Mucosa of descending colon (tissue), 3 donors: ENCODE data around the gene PRDX4. TPM values are rescaled to one million over a fixed set of nuclear protein-coding genes. Genes with fewer than 3 reads are reported as not detected.

ENCODE experiments used
- ATAC-seq: fragments of 200-7000 bp; cut with Tn5 transposase; one replicate; pipeline ENCODE4 v1.9.1; 2020; ENCODE audit warnings: mild to moderate bottlenecking, moderate library complexity
- DNase-seq, 3 donors: peaks; one replicate each; pipeline ENCODE4 v3.0.0-alpha.2; 2020
- H3K36me3 ChIP-seq: fragments of 200-600 bp; one replicate; pipeline ENCODE4 v1.8.0; 2021; ENCODE audit warnings: low read depth, mild to moderate bottlenecking
- H3K4me1 ChIP-seq: fragments of 200-600 bp; one replicate; pipeline ENCODE4 v1.8.0; 2021; ENCODE audit warnings: low read depth, mild to moderate bottlenecking
- H3K4me3 ChIP-seq: fragments of 200-600 bp; one replicate; pipeline ENCODE4 v1.8.0; 2021; ENCODE audit warnings: mild to moderate bottlenecking
- H3K9me3 ChIP-seq: fragments of 200-600 bp; one replicate; pipeline ENCODE4 v1.8.0; 2021; ENCODE audit warnings: mild to moderate bottlenecking
- CTCF ChIP-seq: fragments of 200-600 bp; IDR thresholded peaks from one replicate; pipeline ENCODE4 v1.8.0; 2022; ENCODE audit warnings: antibody characterized with exemption, mild to moderate bottlenecking
- intact Hi-C, 2 donors: fragments of 100-400 bp; cut with DNase I in 1 of 2; cut with micrococcal nuclease in 1 of 2; formaldehyde crosslinking; loops; one replicate each; pipeline versions ENCODE4 v1.11.0 to v1.11.1; 2022; cut with DNase I, micrococcal nuclease
- total RNA-seq, 3 donors: library from RNA; stranded (reverse); fragmentation: NEBNext Ultra II Directional in 2 of 3; extraction: Animal tissue kit (Norgen Biotek cat#: 25700) in 2 of 3; gene quantifications; one replicate each; pipeline versions ENCODE4 v1.2.1 to v1.2.4, GENCODE V29; 2021 to 2023
- donor health status: DM: no; HTN: no; CAD: no; lungs with moderate emphysema.
- donor health status: DM: no; HTN: no; CAD: no.
- donor health status: DM: no; HTN: yes; CAD: no.

PRDX4 gene
- total RNA-seq, 3 donors from 2014 or later, result 23.4 to 58.5 (median 33.2) TPM

- intact Hi-C loops, result no loop called here
- Histone ChIP-seq H3K9me3 (no peaks in the 10 kb centered on the region), H3K36me3 (no peaks in the 10 kb centered on the region), H3K4me1 (no peaks in the 10 kb centered on the region), H3K4me3 (no peak overlapping the region)
- DNase-seq, result no peak
- ATAC-seq, result no peak
- no peak for TF ChIP-seq CTCF
These were observed 36.2 kb upstream of the PRDX4 start for GRCh38 chrX:23631136-23631535.

- Histone ChIP-seq H3K4me3 (no peak overlapping the region), H3K9me3 (no peaks in the 10 kb centered on the region), H3K4me1 (no peaks in the 10 kb centered on the region), H3K36me3 (no peaks in the 10 kb centered on the region)
- DNase-seq (no peak), ATAC-seq (no peak)
- intact Hi-C loops, result no loop called here
- TF ChIP-seq CTCF, result no peak
These were observed 33.3 kb upstream of the PRDX4 start for GRCh38 chrX:23633834-23634580.

DNA sequence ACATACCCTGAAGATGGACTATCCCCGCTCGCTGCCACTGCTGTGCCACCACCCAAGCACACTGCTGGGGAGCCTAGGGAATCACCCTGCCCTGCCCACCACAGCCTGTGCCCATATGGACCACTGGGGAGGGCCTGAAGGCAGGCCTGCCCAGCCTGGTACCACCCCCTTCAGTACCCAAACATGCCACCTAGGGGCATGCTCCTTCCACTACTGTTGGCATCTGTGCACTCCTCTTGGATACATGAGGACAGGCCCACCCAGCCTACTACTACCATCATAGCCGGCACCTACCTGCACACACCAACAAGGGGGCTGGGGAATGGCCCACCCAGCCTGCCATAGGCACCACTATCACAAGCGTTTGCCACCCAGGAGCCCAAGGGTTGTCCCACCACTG, 30.1 kb upstream of the PRDX4 start:
- DNase-seq (no peak), ATAC-seq (no peak)
- Histone ChIP-seq H3K9me3 (no peaks in the 10 kb centered on the region), H3K4me3 (no peak overlapping the region), H3K4me1 (no peaks in the 10 kb centered on the region), H3K36me3 (no peaks in the 10 kb centered on the region)
- no peak for TF ChIP-seq CTCF
- intact Hi-C loops, result no loop called here

DNA sequence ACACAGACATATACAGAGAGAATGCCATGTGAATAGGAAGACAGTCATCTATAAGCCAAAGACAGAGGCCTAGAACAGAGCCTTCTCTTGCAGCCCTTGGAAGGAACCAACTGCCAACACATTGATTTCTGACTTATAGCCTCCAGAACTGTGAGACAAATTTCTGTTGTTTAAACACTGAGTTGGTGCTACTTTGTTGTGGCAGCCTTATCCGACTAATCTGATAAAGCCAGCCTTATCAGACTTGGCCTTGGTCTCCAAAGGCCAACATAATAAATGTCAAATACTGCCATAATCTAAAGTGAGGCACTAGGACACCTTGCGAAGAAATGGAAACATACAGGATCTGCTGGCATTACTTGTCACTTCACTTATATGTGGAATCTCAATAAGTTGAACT, 24.3 kb upstream of the PRDX4 start:
- no peak overlapping the region for H3K4me3 ChIP-seq
- no peaks in the 10 kb centered on the region for H3K36me3 ChIP-seq
- ATAC-seq, result no peak
- no peaks in the 10 kb centered on the region for H3K4me1 ChIP-seq
- intact Hi-C loops, result no loop called here
- DNase-seq, result no peak
- no peaks in the 10 kb centered on the region for H3K9me3 ChIP-seq
- TF ChIP-seq CTCF, result no peak

DNA sequence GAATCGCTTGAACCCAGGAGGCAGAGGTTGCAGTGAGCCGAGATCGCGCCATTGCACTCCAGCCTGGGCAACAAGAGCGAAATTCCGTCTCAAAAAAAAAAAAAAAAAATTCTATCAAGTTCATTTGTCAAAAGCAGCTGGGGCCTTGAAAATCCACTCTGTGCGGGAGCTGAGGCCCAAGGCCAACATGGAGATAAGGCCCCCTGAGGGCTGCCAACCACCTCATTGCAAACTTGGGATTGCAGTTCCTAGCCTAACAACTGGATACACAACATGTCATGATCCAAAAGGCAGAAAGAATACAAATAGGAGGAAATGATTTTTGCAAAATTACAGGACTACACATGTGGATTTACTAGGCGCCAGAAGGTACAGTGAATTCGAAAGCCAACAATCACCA, 22.5 kb upstream of the PRDX4 start:
- no peak for DNase-seq
- Histone ChIP-seq H3K4me3 (no peak overlapping the region), H3K9me3 (no peaks in the 10 kb centered on the region), H3K36me3 (no peaks in the 10 kb centered on the region), H3K4me1 (no peaks in the 10 kb centered on the region)
- ATAC-seq, result no peak
- TF ChIP-seq CTCF, result no peak
- intact Hi-C loops, result no loop called here

- no peak overlapping the region for H3K4me3 ChIP-seq
- DNase-seq (no peak), ATAC-seq (no peak)
- no peaks in the 10 kb centered on the region for H3K36me3 ChIP-seq
- H3K4me1 ChIP-seq, result no peaks in the 10 kb centered on the region
- TF ChIP-seq CTCF, result no peak
- intact Hi-C loops, result no loop called here
- H3K9me3 ChIP-seq, result no peaks in the 10 kb centered on the region
These were observed 11.2 kb upstream of the PRDX4 start for GRCh38 chrX:23656091-23656490.
